Osteoblast (primary cell): ENCODE data around the gene TPRG1L. TPM values are rescaled to one million over a fixed set of nuclear protein-coding genes. Genes with fewer than 3 reads are reported as not detected.

ENCODE experiments used
- DNase-seq: peaks from one replicate; pipeline ENCODE4 v3.0.0; 2011; ENCODE audit warnings: low spot score, mixed read lengths; ENCODE audit not compliant: insufficient read length; ENCODE audit errors: missing footprints
- H2AFZ ChIP-seq: 2 replicates; pipeline ENCODE4 v1.6.0; 2011; ENCODE audit warnings: mild to moderate bottlenecking, low read length
- H3K27ac ChIP-seq: 2 replicates; pipeline ENCODE4 v1.5.1; 2011; ENCODE audit warnings: mild to moderate bottlenecking, low read depth, low read length, moderate library complexity
- H3K27me3 ChIP-seq: 2 replicates; pipeline ENCODE4 v1.6.0; 2012; ENCODE audit warnings: mild to moderate bottlenecking, control low read depth, inconsistent platforms, low read length, moderate library complexity; ENCODE audit not compliant: insufficient read depth
- H3K36me3 ChIP-seq: 2 replicates; pipeline ENCODE4 v1.5.1; 2011; ENCODE audit warnings: mild to moderate bottlenecking, low read length, control low read depth, moderate library complexity; ENCODE audit not compliant: insufficient read depth
- H3K4me1 ChIP-seq: 2 replicates; pipeline ENCODE4 v1.5.1; 2011; ENCODE audit warnings: mild to moderate bottlenecking, low read length, control low read depth, moderate library complexity; ENCODE audit not compliant: insufficient read depth
- H3K4me2 ChIP-seq: 2 replicates; pipeline ENCODE4 v1.6.0; 2011; ENCODE audit warnings: mild to moderate bottlenecking, low read length; ENCODE audit not compliant: insufficient read depth
- H3K4me3 ChIP-seq: fragments of 200-600 bp; sonication (generic); 3 replicates; pipeline ENCODE4 v1.5.1; 2012; ENCODE audit warnings: mild to moderate bottlenecking, low read length, inconsistent platforms; ENCODE audit not compliant: insufficient read depth
- H3K79me2 ChIP-seq: 2 replicates; pipeline ENCODE4 v1.6.0; 2012; ENCODE audit warnings: mild to moderate bottlenecking, low read length, control low read depth, inconsistent platforms; ENCODE audit not compliant: insufficient read depth
- H3K9me3 ChIP-seq: 2 replicates; pipeline ENCODE4 v1.5.1; 2011; ENCODE audit warnings: low read depth, low read length, control low read depth
- H4K20me1 ChIP-seq: 2 replicates; pipeline ENCODE4 v1.6.0; 2012; ENCODE audit warnings: mild to moderate bottlenecking, low read length, control low read depth; ENCODE audit not compliant: insufficient read depth
- total RNA-seq: library from RNA; depleted of rRNA; stranded (reverse); fragments of >200 nt; gene quantifications from 2 replicates; pipeline ENCODE4 v1.2.3, GENCODE V29; 2012
- TF ChIP-seq, protein P1 (sequence below): IDR thresholded peaks from 2 replicates; pipeline ENCODE4 v1.5.1; 2011; ENCODE audit warnings: mild to moderate bottlenecking, low read depth, low read length, moderate library complexity; ENCODE audit errors: extremely low read depth

TPRG1L gene
- total RNA-seq, 1 donor: 35.8 TPM

DNA sequence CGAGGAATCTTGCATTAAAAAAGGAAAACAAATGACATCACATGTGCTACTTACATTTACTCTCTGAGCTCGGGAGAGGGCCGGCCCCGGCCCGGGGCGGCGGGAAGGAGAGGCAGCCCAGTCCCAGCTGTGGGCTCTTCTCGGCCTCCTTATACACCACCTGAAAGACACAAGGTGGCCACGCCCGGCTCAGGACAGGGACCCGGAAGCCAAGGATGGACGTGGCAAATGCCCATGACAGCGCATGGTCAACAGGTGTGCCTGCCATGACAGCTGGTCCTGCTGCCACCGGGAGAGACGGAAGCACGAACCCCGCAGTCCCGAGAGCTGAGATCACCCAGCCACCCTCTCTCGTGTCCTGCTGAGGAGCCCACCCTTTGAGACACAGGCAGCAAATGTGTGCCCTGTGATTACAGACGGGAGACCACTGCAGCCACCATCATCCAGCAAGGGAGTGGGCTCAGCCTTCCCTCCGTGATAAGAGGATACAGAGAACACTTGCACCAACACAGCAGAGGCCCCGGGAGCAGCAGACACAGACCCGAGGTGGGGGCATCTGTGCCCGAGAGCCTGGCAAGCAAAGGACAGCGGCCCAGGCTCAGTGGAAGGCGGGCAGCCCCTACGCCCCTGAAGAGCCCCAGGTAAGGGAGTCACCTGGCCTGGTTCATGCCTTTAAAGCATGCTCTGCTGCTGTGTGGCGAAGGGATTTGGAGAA, 8.7 kb downstream of the TPRG1L start:
- DNase-seq: no peak

DNA sequence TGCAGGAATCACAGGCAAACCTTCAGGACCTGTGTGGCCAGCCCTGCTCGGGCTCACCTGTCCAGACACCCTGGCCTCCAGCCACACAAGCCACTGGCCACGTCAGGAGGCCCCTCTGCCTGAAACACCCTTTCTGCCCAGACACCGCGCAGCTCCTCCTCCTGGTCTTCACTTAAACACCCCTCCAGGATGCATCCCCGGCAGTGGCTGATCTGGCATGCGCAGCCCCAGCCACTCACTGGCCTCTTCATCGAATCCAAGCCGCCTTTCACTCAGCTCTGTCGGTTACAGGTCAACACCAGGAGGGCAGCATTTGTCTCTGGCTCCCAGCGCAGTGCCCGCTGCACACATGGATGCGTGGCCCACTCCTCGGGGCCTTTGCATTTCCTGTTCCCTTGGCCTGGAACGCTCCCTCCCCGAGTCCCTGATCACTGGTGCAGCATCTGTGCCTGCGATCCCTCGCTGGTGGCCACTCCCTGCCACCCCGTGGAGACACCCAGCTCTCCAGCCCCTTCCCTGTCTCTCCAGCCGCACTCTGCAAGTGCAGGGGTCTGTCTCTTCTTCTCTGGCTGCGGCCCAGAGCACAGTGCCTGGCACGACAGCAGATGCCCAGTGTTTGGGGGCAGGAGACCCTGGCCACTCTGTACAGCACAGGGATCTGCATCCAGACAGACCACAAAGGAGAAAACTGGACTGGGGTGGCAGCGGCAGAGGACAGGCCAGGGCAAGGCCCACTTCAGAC, 9.4 kb downstream of the TPRG1L start:
- Histone ChIP-seq H3K4me3 (no peak overlapping the region), H3K4me2 (no peak overlapping the region), H3K9me3 (no peaks in the 10 kb centered on the region), H3K4me1 (no peaks in the 10 kb centered on the region), H3K27ac (no peak overlapping the region), H3K79me2 (no peaks in the 10 kb centered on the region), H2AFZ (no peak overlapping the region), H3K36me3 (peaks cover 45% of the 10 kb centered on the region), H4K20me1 (no peaks in the 10 kb centered on the region), H3K27me3 (no peaks in the 10 kb centered on the region)
- DNase-seq: peak; percentile 35
- TF ChIP-seq, protein P1, sequence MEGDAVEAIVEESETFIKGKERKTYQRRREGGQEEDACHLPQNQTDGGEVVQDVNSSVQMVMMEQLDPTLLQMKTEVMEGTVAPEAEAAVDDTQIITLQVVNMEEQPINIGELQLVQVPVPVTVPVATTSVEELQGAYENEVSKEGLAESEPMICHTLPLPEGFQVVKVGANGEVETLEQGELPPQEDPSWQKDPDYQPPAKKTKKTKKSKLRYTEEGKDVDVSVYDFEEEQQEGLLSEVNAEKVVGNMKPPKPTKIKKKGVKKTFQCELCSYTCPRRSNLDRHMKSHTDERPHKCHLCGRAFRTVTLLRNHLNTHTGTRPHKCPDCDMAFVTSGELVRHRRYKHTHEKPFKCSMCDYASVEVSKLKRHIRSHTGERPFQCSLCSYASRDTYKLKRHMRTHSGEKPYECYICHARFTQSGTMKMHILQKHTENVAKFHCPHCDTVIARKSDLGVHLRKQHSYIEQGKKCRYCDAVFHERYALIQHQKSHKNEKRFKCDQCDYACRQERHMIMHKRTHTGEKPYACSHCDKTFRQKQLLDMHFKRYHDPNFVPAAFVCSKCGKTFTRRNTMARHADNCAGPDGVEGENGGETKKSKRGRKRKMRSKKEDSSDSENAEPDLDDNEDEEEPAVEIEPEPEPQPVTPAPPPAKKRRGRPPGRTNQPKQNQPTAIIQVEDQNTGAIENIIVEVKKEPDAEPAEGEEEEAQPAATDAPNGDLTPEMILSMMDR: no peak

More for the DNA sequence above, 8.7 kb downstream of the TPRG1L start:
- no peaks in the 10 kb centered on the region for H3K27me3 ChIP-seq
- no peak overlapping the region for H2AFZ ChIP-seq
- peaks cover 47% of the 10 kb centered on the region for H3K36me3 ChIP-seq
- no peaks in the 10 kb centered on the region for H3K4me1 ChIP-seq
- H3K79me2 ChIP-seq: no peaks in the 10 kb centered on the region
- no peaks in the 10 kb centered on the region for H4K20me1 ChIP-seq
- no peak overlapping the region for H3K27ac ChIP-seq
- no peaks in the 10 kb centered on the region for H3K9me3 ChIP-seq
- H3K4me3 ChIP-seq: no peak overlapping the region
- TF ChIP-seq, protein P1: no peak
- no peak overlapping the region for H3K4me2 ChIP-seq

DNA sequence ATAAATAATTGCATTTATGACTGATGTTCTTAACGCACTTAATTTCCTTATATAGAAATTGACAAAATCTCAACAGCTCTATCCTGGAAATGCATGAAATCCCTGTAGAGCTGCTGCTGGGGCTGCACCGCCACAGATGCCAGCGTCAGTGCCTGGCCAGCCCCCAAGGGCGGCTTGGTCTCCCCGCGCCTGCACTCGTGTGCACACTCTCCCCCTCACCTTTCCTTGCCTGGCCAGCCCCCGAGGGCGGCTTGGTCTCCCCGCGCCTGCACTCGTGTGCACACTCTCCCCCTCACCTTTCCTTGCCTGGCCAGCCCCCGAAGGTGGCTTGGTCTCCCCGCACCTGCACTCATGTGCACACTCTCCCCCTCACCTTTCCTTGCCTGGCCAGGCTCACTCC, 11.3 kb downstream of the TPRG1L start:
- Histone ChIP-seq H3K36me3 (peaks cover 41% of the 10 kb centered on the region), H3K27me3 (no peaks in the 10 kb centered on the region)
- TF ChIP-seq, protein P1: no peak

DNA sequence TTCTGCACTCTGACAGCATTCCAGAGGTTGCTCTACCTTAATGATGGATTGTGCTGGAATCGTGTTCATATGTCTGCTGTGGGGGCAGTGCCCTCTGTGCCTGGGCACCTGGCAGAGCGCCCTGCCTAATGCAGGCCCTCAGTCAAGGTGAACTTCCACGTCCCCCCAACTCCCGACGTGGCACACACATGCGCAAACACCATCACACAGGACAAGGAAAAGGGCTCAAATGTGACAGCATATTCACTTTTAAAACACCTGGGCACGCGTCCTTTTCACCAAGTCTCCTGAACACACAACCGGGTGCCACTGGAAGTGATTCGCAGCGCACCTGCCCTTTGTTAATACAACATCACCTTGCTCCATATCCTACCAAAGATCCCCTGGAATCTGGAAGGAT, 11.7 kb downstream of the TPRG1L start:
- peak; percentile 75 for DNase-seq
- TF ChIP-seq, protein P1: no peak
- no peak overlapping the region for H3K4me2 ChIP-seq
- peaks cover 41% of the 10 kb centered on the region for H3K36me3 ChIP-seq
- H3K27me3 ChIP-seq: no peaks in the 10 kb centered on the region
- H3K4me1 ChIP-seq: no peaks in the 10 kb centered on the region
- no peaks in the 10 kb centered on the region for H3K79me2 ChIP-seq
- H3K9me3 ChIP-seq: no peaks in the 10 kb centered on the region
- no peak overlapping the region for H2AFZ ChIP-seq
- H3K4me3 ChIP-seq: no peak overlapping the region
- no peak overlapping the region for H3K27ac ChIP-seq
- no peaks in the 10 kb centered on the region for H4K20me1 ChIP-seq

More for the DNA sequence above, 11.3 kb downstream of the TPRG1L start:
- H3K9me3 ChIP-seq: no peaks in the 10 kb centered on the region
- no peaks in the 10 kb centered on the region for H3K4me1 ChIP-seq
- DNase-seq: no peak
- H2AFZ ChIP-seq: no peak overlapping the region
- H3K79me2 ChIP-seq: no peaks in the 10 kb centered on the region
- no peak overlapping the region for H3K4me3 ChIP-seq
- no peaks in the 10 kb centered on the region for H4K20me1 ChIP-seq
- H3K4me2 ChIP-seq: no peak overlapping the region
- H3K27ac ChIP-seq: no peak overlapping the region
